HG03439 (cell line): ENCODE data around the gene VPS51.

Source experiments
- ATAC-seq: cut with Tn5 transposase; IDR thresholded peaks from one replicate; pipeline ENCODE4 v1.9.1; 2021; ENCODE audit warnings: mild to moderate bottlenecking, moderate library complexity; ENCODE audit not compliant: unreplicated experiment

Gene VPS51

DNA sequence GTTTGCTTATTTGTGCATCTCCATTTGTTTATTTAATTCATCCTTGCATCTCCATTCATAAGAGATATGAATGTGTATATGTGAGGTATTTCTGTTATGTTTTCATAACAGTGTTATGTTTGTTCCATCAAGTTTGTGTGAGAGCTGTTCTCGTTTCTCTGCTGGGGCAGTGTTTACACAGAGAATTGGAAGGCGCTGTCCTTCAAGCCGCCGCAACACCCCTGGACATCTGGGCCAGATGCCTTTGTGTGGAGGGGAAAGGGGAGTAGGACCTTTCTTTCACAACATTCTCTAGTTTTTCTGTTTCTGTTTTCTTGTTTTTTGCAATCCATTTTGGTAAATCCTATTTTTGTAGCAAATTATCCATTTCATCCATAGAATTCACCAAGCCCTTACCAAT lies 8.6 kb downstream of the VPS51 start:
- ATAC-seq: no peak

DNA sequence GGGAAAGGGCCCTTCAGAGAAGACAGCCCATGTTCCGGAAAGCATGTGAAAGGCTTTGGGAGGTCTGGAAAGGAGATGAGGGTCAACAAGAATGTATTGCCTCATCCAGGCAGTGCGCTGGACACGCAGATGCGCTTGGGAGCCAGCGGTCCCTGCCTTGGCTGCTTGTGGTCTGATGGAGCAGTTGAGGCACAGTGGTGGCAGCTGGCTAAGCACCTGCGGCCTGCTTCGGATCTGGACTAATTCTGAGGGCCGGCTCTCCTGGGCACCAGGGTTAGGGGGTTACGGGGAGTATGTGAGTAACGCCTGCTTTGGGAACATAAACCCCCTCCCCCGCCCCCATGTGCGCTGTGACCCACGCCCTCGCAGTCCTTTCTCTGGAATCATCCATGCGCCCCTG lies 11.1 kb downstream of the VPS51 start:
- no peak for ATAC-seq

GRCh38 chr11:65107751-65108468 lies 11.9 kb downstream of the VPS51 start:
- ATAC-seq: no peak

GRCh38 chr11:65108469-65109123 lies 12.6 kb downstream of the VPS51 start:
- no peak for ATAC-seq

DNA sequence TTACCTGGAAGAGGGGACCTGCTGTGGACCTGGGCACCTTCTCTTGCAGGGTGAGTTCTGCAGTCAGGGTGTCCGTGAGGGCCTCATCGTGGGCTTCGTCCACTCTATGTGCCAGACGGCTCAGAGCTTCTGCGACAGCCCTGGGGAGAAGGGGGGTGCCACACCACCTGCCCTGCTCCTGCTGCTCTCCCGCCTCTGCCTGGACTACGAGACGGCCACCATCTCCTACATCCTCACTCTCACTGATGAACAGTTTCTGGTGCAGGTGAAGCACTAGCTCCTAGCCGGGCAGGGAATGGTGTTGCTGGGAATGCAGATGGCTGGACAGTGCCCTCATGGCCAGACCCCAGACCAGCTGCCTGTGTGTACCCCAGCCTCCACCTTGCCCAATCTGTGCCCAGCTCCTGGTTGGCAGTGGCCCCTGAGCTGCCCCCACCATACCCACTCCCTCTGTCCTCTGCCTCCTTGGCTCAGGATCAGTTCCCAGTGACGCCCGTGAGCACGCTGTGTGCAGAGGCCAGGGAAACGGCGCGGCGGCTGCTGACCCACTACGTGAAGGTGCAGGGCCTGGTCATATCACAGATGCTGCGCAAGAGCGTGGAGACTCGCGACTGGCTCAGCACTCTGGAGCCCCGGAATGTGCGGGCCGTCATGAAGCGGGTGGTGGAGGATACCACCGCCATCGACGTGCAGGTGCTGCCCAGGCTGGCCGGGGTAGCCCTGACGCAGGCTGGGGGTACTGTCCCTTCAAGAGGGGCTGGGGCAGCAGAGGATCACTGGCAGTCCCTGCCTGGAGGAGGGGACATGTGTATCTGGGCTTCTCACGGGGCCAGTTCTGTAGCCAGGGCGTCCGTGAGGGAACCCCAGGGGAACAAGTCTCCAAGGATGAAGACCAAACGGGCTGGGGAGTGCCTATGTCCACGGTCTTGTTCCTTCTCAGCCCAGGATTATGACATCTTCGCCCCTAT lies 13.5 kb downstream of the VPS51 start:
- ATAC-seq: no peak

GRCh38 chr11:65110354-65110861 lies 14.4 kb downstream of the VPS51 start:
- no peak for ATAC-seq

DNA sequence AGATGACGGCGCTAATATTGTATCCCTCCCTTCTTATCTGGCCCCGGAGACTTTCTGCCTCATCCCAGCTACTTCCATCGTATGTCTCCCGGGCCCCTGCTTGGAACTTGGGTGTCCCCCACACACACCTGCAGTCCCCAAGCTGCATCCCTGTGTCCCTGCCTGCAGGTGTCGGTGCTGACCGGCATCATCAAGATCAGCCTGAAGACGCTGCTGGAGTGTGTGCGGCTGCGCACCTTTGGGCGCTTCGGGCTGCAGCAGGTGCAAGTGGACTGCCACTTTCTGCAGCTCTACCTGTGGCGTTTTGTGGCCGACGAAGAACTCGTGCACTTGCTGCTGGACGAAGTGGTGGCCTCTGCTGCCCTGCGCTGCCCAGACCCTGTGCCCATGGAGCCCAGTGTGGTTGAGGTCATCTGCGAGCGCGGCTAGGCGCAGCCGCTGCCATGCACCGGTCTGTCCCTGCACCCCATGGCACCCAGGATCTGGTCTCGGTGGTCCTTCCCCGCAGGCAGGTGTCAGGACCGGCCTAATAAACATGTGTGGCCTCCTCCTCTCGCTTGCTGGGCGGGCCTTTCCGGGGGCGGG lies 15.2 kb downstream of the VPS51 start:
- ATAC-seq: no peak

GRCh38 chr11:65111744-65112545 lies 15.9 kb downstream of the VPS51 start, which contains the start of gene TM7SF2:
TM7SF2 (plus strand) TSS chr11:65111872; CDS start chr11:65112016, 144 bp downstream.
- peak; percentile 53 for ATAC-seq

DNA sequence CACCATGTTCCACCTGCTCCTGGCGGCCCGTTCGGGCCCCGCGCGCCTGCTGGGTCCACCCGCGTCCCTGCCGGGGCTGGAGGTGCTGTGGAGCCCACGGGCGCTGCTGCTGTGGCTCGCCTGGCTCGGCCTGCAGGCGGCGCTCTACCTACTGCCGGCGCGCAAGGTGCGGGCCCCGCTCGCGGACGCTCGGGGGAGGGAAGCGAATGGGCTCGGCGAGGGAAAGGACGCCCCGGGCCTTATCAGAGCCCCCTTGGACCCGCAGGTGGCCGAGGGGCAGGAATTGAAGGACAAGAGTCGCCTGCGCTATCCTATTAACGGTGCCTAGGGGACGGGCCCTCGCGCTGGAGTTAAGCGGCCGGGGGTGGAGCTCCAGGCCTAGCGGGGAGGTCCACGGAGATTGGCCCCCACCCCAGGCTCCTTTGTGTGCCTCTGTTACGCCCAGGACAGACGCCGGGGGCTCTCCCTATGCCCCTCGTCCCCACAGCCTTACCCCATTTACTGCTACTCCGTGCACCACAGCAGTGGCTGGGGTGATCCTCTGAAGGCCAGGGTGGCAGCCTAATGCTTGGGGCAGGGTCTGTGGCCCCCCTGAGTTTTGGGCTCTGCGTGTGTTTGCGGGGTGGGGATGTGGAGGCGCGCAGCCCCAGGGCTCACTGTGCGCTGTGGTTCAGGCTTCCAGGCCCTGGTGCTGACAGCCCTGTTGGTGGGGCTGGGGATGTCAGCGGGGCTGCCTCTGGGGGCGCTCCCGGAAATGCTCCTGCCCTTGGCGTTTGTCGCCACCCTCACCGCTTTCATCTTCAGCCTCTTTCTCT lies 16.7 kb downstream of the VPS51 start:
- ATAC-seq: peak; percentile 30

DNA sequence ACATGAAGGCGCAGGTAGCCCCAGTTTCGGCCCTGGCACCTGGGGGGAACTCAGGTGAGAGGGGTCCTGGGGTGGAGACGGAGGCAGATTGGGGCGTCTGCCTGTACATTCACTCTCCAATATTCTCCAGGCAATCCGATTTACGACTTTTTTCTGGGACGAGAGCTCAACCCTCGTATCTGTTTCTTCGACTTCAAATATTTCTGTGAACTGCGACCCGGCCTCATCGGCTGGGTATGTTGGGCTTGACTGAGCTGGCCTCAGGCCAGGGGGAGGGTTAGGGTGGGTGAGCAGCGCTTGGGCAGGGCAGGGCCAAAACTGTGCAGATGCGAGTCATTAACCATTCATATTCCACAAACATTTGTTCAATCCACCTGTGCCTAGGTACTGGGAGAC lies 17.3 kb downstream of the VPS51 start:
- no peak for ATAC-seq

GRCh38 chr11:65113839-65114238 lies 17.8 kb downstream of the VPS51 start:
- ATAC-seq: no peak

DNA sequence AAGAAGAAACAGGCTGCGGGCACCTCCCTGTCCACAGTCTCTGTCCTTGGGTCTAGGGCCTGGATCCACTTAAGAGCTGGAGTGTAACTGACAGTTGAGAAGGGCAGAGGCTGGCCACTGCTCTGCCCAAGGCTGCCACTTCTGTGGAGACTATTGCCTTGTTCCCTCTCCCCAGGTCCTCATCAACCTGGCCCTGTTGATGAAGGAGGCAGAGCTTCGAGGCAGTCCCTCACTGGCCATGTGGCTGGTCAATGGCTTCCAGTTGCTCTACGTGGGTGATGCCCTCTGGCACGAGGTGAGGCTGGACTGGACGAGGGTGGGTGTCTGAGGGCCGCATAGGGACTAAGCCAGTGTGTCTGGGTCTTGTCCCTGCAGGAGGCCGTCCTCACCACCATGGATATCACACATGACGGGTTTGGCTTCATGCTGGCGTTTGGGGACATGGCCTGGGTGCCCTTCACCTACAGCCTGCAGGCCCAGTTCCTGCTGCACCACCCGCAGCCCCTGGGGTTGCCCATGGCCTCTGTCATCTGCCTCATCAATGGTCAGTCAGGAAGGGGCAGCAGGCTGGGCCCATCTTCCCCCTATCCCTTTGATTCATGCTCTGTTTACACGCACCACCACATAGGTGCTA lies 18.6 kb downstream of the VPS51 start:
- ATAC-seq: no peak

DNA sequence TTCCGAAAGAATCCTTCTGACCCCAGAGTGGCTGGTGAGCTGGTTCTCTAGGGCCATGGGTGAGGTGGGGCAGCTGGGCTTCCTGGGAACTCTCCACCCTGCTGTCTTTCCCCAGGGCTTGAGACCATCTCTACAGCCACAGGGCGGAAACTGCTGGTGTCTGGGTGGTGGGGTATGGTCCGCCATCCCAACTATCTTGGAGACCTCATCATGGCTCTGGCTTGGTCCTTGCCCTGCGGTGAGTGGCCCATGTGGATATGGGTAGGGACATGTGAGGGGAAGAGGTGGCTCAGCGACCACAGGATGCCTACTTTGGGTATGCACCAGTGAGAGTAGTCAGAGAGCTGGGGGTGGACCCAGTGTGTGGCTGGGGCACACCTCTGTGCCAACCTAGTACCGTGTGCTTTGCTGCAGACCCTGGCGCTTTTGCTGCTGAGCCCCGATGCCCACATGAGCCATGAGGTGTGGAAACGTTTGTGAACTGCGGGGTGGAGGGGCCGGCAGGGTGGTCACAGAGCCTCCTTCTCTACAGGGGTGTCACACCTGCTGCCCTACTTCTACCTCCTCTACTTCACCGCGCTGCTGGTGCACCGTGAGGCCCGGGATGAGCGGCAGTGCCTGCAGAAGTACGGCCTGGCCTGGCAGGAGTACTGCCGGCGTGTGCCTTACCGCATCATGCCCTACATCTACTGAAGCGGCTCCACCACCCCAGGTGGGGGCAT lies 19.5 kb downstream of the VPS51 start:
- ATAC-seq: no peak

- no peak for ATAC-seq
These were observed 20.6 kb downstream of the VPS51 start for GRCh38 chr11:65116370-65117205.

DNA sequence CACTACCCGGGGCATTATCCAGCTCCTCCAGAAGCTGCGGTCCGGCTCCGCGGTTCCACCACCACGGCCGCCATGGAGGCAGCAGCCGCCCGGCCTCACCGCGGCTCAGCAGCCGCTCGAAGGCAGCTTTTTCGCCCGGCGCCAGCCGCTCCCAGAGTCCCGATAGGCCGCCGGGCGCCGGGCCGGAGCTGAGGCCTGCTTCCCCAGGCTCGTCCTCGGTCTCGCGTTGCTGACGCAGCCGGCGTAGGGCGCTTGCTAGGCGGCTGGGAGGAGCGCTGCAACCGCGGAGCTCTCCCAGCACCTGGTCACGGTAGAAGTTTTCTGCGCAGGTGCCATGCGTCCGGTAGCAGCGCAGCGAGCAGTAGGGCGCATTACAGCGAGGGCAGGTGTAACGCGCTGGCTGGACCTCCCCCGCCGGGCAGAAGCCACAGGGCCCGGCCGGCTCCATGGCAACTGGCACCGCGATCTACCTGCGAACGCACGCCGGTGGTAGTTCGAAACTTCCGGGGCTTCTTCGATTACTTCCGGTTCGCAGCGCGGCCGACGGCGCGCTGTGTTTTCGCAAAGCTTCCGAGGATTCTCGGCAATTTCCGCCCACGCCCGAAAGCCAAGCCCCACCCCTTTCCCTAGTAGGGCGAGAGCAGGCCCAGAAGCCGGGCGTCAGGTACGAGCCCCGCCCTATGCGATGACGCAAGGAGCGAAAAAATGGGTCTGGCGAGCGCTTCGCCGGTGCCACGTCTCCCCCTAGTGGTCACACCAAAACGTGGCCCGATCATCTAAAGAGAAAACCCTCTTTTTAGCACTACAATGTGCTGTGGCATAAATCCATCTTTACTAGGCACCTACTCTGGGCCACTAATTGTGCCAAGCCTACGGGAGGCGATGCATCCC lies 21.4 kb downstream of the VPS51 start, which contains the start of gene ZNHIT2:
TSS of gene ZNHIT2 (minus strand) at position 496 of the 891 bp plus-strand sequence. CDS start at position 448, 48 bp downstream.
- peak; percentile 57 for ATAC-seq
